HCT116 (cell line): ENCODE results near the gene ORMDL3.

Source experiments
- EZH2 ChIP-seq: fragments of 200-600 bp; sonication (generic); IDR thresholded peaks from 2 replicates; pipeline ENCODE4 v1.6.1; 2017; ENCODE audit warnings: antibody characterized with exemption, mixed run types
- EZH2phosphoT487 ChIP-seq: fragments of 200-600 bp; IDR thresholded peaks from 2 replicates; pipeline ENCODE4 v1.6.1; 2018; ENCODE audit warnings: antibody characterized with exemption, borderline replicate concordance
- JUND ChIP-seq: IDR thresholded peaks from 2 replicates; pipeline ENCODE4 v1.6.1; 2012
- POLR2A ChIP-seq: IDR thresholded peaks from 2 replicates; pipeline ENCODE4 v1.7.0; 2011; ENCODE audit warnings: borderline replicate concordance; ENCODE audit not compliant: insufficient read depth, insufficient read length; ENCODE audit errors: extremely low read depth
- POLR2AphosphoS5 ChIP-seq: IDR thresholded peaks from 2 replicates; pipeline ENCODE4 v1.6.1; 2011; ENCODE audit warnings: mild to moderate bottlenecking, low read depth, low read length, moderate library complexity
- SIN3A ChIP-seq: IDR thresholded peaks from 2 replicates; pipeline ENCODE4 v1.6.1; 2012; ENCODE audit warnings: low read depth
- SP1 ChIP-seq: IDR thresholded peaks from 2 replicates; pipeline ENCODE4 v1.6.1; 2012; ENCODE audit warnings: low read depth
- TF ChIP-seq, protein P1 (sequence below), 3 experiments: fragments of 200-600 bp in 1 of 3; sonication (generic) in 1 of 3; IDR thresholded peaks in 2 of 3; conservative IDR thresholded peaks in 1 of 3; 2 replicates each; pipeline ENCODE4 v1.5.1; 2012 to 2017; ENCODE audit warnings: low read depth in 2 of 3, low read length in 2 of 3, antibody characterized with exemption in 1 of 3, borderline replicate concordance in 1 of 3, control low read depth in 1 of 3, mild to moderate bottlenecking in 1 of 3, mixed read lengths in 1 of 3, mixed run types in 1 of 3, moderate library complexity in 1 of 3; ENCODE audit not compliant: insufficient read depth in 1 of 3
- TF ChIP-seq, protein P2 (sequence below): IDR thresholded peaks from 2 replicates; pipeline ENCODE4 v1.6.1; 2012
- TF ChIP-seq, protein P3 (sequence below): IDR thresholded peaks from 2 replicates; pipeline ENCODE4 v1.6.1; 2012; ENCODE audit warnings: low read depth

GRCh38 chr17:39966771-39967170 lies 39.4 kb upstream of the ORMDL3 start:
- TF ChIP-seq, protein P1, sequence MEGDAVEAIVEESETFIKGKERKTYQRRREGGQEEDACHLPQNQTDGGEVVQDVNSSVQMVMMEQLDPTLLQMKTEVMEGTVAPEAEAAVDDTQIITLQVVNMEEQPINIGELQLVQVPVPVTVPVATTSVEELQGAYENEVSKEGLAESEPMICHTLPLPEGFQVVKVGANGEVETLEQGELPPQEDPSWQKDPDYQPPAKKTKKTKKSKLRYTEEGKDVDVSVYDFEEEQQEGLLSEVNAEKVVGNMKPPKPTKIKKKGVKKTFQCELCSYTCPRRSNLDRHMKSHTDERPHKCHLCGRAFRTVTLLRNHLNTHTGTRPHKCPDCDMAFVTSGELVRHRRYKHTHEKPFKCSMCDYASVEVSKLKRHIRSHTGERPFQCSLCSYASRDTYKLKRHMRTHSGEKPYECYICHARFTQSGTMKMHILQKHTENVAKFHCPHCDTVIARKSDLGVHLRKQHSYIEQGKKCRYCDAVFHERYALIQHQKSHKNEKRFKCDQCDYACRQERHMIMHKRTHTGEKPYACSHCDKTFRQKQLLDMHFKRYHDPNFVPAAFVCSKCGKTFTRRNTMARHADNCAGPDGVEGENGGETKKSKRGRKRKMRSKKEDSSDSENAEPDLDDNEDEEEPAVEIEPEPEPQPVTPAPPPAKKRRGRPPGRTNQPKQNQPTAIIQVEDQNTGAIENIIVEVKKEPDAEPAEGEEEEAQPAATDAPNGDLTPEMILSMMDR (IDR thresholded peaks at IDR 0.05 in 2 of 3, conservative IDR thresholded peaks at IDR 0.05 in 1 of 3; ENCODE audit: borderline replicate concordance in 1 of 3, insufficient read depth in 1 of 3, low read depth in 2 of 3, low read length in 2 of 3): no peak
- TF ChIP-seq, protein P2, sequence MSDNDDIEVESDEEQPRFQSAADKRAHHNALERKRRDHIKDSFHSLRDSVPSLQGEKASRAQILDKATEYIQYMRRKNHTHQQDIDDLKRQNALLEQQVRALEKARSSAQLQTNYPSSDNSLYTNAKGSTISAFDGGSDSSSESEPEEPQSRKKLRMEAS: no peak
- TF ChIP-seq, protein P3, sequence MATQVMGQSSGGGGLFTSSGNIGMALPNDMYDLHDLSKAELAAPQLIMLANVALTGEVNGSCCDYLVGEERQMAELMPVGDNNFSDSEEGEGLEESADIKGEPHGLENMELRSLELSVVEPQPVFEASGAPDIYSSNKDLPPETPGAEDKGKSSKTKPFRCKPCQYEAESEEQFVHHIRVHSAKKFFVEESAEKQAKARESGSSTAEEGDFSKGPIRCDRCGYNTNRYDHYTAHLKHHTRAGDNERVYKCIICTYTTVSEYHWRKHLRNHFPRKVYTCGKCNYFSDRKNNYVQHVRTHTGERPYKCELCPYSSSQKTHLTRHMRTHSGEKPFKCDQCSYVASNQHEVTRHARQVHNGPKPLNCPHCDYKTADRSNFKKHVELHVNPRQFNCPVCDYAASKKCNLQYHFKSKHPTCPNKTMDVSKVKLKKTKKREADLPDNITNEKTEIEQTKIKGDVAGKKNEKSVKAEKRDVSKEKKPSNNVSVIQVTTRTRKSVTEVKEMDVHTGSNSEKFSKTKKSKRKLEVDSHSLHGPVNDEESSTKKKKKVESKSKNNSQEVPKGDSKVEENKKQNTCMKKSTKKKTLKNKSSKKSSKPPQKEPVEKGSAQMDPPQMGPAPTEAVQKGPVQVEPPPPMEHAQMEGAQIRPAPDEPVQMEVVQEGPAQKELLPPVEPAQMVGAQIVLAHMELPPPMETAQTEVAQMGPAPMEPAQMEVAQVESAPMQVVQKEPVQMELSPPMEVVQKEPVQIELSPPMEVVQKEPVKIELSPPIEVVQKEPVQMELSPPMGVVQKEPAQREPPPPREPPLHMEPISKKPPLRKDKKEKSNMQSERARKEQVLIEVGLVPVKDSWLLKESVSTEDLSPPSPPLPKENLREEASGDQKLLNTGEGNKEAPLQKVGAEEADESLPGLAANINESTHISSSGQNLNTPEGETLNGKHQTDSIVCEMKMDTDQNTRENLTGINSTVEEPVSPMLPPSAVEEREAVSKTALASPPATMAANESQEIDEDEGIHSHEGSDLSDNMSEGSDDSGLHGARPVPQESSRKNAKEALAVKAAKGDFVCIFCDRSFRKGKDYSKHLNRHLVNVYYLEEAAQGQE: no peak
- TF ChIP-seq EZH2phosphoT487 (no peak), JUND (no peak), POLR2A (no peak), EZH2 (no peak), SP1 (no peak), POLR2AphosphoS5 (no peak), SIN3A (no peak)
